Measurements from ENCODE around the gene TTLL7.
"Not testable (repeated sequence)": the region's sequence is repeated elsewhere in the genome, so short reads cannot be mapped to it uniquely, and the experiment has no call there.

TTLL7 gene

DNA sequence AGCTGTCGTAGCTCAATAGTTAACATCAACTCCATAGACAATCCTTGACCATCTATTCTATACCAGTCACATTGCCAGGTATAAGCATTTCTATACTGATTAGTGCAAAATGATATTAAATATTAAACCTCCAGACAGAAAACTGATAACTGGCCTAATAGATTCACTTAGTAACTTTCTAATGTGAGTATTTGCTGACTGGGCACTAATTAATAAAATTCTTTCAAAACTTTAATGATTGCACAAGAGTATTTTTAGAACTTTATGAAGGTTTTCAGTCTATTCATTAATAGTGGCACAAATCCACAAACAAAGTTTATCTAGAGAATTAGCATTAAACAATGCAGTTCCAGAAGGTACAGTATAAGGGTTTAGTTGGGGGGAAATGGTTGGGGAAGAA lies 79.1 kb downstream of the TTLL7 start:
- TF ChIP-seq, protein P1, sequence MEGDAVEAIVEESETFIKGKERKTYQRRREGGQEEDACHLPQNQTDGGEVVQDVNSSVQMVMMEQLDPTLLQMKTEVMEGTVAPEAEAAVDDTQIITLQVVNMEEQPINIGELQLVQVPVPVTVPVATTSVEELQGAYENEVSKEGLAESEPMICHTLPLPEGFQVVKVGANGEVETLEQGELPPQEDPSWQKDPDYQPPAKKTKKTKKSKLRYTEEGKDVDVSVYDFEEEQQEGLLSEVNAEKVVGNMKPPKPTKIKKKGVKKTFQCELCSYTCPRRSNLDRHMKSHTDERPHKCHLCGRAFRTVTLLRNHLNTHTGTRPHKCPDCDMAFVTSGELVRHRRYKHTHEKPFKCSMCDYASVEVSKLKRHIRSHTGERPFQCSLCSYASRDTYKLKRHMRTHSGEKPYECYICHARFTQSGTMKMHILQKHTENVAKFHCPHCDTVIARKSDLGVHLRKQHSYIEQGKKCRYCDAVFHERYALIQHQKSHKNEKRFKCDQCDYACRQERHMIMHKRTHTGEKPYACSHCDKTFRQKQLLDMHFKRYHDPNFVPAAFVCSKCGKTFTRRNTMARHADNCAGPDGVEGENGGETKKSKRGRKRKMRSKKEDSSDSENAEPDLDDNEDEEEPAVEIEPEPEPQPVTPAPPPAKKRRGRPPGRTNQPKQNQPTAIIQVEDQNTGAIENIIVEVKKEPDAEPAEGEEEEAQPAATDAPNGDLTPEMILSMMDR (conservative IDR thresholded peaks at IDR 0.05; ENCODE audit: low read depth), result no peak
- CTCF ChIA-PET, result interaction anchor here (0.6 kb wide), 2 partner anchors 500 to 514 kb away, joined by 3 read pairs; no protein-coding TSS in a partner anchor
- no peak overlapping the region for H3K27ac ChIP-seq
- DNase-seq (ENCODE audit: low spot score), result no peak
- POLR2A ChIA-PET (ENCODE audit: low non-redundant PET), result no interaction called here

DNA sequence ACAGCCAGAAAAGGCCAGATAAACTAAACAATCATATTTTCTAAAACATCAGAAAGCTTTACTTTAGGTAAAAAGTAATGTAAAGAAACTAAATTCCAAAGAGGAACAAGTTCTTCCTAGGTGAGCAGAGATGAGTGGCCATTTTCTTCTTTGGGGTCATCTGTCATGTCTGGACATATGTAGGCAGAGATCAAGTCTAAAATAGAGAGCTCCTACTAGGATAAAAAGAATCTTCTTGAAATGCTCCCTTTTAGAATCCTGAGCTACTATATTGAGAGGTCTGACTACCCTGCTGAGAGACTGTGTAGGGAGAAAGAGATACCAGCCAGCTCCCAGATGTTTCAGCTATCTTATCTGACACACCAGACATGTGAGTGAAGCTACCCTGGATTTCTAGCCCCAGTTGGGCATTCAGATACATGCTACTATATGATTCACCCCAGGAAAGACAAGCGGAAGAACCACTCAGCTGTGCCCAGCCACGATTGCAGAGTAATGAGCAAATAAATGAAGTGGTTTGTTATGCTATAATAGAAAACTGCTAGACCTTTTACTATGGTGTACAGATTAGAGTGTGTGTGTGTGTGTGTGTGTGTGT lies 80.1 kb downstream of the TTLL7 start:
- TF ChIP-seq, protein P1 (conservative IDR thresholded peaks at IDR 0.05; ENCODE audit: low read depth), result no peak
- H3K27ac ChIP-seq, result no peak overlapping the region
- ChIA-PET POLR2A (ENCODE audit: low non-redundant PET) (no interaction called here), CTCF (interaction anchor here (0.5 to 0.6 kb wide), 2 partner anchors 127 to 501 kb away, joined by 3 read pairs; no protein-coding TSS in a partner anchor)
- DNase-seq (ENCODE audit: low spot score), result no peak

DNA sequence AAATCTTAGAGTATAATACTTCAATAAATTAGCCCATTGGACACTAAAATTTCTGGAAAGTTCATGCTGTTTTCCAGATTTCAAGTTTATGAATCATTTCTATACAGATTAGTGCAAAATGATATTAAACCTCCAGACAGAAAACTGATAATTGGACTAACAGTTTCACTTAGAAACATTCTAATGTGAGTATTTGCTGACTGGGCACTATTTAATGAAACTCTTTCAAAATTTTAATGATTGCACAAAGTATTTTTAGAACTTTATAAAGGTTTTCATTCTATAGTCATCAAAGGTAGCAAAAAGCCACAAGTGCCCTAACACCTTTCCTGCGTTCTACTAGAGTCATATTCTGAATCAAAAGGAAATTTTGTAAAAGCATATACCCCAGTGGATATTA lies 81.0 kb downstream of the TTLL7 start:
- TF ChIP-seq, protein P1 (conservative IDR thresholded peaks at IDR 0.05; ENCODE audit: low read depth), result no peak
- no peak overlapping the region for H3K27ac ChIP-seq
- ChIA-PET POLR2A (ENCODE audit: low non-redundant PET) (no interaction called here), CTCF (no interaction called here)
- no peak for DNase-seq (ENCODE audit: low spot score)

DNA sequence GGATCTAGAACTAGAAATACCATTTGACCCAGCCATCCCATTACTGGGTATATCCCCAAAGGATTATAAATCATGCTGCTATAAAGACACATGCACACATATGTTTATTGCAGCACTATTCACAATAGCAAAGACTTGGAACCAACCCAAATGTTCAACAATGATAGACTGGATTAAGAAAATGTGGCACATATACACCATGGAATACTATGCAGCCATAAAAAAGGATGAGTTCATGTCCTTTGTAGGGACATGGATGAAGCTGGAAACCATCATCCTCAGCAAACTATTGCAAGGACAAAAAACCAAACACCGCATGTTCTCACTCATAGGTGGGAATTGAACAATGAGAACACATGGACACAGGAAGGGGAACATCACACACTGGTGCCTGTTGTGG lies 82.8 kb downstream of the TTLL7 start:
- POLR2A ChIA-PET (ENCODE audit: low non-redundant PET); CTCF ChIA-PET; H3K27ac ChIP-seq; DNase-seq (ENCODE audit: low spot score): not testable (repeated sequence)

DNA sequence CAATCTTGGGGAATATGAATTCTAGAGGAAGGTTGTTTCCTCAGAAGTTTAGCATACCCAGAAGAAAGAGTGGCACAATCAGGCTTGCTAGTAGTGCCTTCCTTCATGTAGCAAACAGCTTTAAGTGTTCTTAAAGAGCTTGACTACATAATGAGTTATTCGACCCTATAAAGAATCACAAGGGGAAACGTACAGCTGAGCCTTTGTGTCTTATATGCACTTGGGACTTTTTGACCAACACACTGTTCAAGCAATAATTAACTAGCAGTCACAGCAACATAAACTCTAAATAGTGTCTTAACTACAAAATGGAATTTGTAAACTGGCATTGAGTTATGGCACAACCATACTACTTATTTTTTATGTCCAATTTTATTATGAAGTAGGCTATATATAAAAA lies 86.1 kb downstream of the TTLL7 start:
- ChIA-PET CTCF (no interaction called here), POLR2A (ENCODE audit: low non-redundant PET) (no interaction called here)
- H3K27ac ChIP-seq, result no peak overlapping the region
- no peak for DNase-seq (ENCODE audit: low spot score)
- TF ChIP-seq, protein P1 (conservative IDR thresholded peaks at IDR 0.05; ENCODE audit: low read depth), result no peak

DNA sequence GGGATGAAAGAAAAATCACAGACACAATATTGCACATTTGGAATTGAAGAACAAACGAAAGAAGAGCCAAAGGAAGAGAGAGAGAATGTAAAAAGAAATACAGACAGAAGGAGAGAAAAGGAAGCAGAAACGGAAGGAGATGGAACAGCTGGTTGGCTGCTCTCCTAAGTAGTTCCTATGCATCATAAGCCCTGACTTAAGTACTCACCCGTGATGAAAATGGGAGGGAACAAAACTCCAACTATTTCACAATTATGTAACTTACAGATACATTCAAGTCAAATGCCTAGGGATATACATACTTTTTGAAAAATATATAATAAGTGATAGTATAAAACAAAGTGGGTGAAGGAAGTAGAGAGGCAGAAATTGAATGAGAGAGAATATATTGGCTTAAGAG lies 88.5 kb downstream of the TTLL7 start:
- TF ChIP-seq, protein P1 (conservative IDR thresholded peaks at IDR 0.05; ENCODE audit: low read depth), result no peak
- ChIA-PET POLR2A (ENCODE audit: low non-redundant PET) (no interaction called here), CTCF (no interaction called here)
- no peak overlapping the region for H3K27ac ChIP-seq
- DNase-seq (ENCODE audit: low spot score), result no peak

DNA sequence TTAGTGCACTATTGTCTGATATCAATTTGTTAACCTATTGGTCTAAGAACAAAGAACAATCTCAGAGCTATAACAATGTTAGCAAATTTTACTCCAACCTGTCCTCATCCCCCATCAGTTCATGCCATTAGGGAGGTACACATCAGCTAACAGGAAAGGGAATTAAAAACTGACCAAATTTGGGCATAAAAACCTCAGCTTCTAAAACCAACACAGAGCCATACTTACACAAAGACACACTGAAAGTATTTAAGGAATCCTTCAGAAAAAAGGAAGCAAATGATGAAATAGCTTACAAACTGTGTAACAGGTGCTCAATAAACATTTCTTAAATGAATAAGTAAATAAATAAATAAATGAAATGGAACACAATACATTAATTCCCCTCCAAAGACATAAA lies 89.2 kb downstream of the TTLL7 start:
- TF ChIP-seq, protein P1 (conservative IDR thresholded peaks at IDR 0.05; ENCODE audit: low read depth), result no peak
- ChIA-PET CTCF (no interaction called here), POLR2A (ENCODE audit: low non-redundant PET) (no interaction called here)
- DNase-seq (ENCODE audit: low spot score), result no peak
- no peak overlapping the region for H3K27ac ChIP-seq
